ENCODE measurements around the gene DNAAF3.
A peak's percentile ranks its signal among the peaks of the same experiment; 100 is the strongest.
"Not testable (repeated sequence)": the region's sequence is repeated elsewhere in the genome, so short reads cannot be mapped to it uniquely, and the experiment has no call there.

DNAAF3 gene

GRCh38 chr19:55175117-55175867 is 8.9 kb upstream of the DNAAF3 start:
- DNase-seq, result no peak

- DNase-seq, result no peak
Measured at GRCh38 chr19:55174425-55175116, 8.2 kb upstream of the DNAAF3 start.

GRCh38 chr19:55173714-55174409 is 7.4 kb upstream of the DNAAF3 start:
- DNase-seq, result no peak

GRCh38 chr19:55173186-55173713 is 6.8 kb upstream of the DNAAF3 start:
- DNase-seq, result no peak

GRCh38 chr19:55172741-55173140 is 6.3 kb upstream of the DNAAF3 start:
- no peak for DNase-seq

GRCh38 chr19:55172318-55172717 is 5.9 kb upstream of the DNAAF3 start:
- DNase-seq, result not testable (repeated sequence)

- no peak for DNase-seq
Measured at GRCh38 chr19:55171440-55171839, 5.0 kb upstream of the DNAAF3 start.

- DNase-seq, result no peak
Measured at GRCh38 chr19:55169136-55169535, 2.7 kb upstream of the DNAAF3 start.

- DNase-seq, result peak; percentile 21
Measured at GRCh38 chr19:55165952-55166529, 372 bp downstream of the DNAAF3 start.

- no peak for DNase-seq
Measured at GRCh38 chr19:55161571-55162322, 4.7 kb downstream of the DNAAF3 start.

GRCh38 chr19:55160986-55161365 is 5.4 kb downstream of the DNAAF3 start:
- DNase-seq, result no peak

- DNase-seq, result peak; percentile 80
Measured at GRCh38 chr19:55160128-55160985, 6.1 kb downstream of the DNAAF3 start.

GRCh38 chr19:55158848-55159749 is 7.3 kb downstream of the DNAAF3 start:
- DNase-seq, result no peak

- DNase-seq, result no peak
Measured at GRCh38 chr19:55158423-55158822, 8.0 kb downstream of the DNAAF3 start.

- no peak for DNase-seq
Measured at GRCh38 chr19:55157064-55157908, 9.1 kb downstream of the DNAAF3 start, which contains the start of gene TNNI3. TNNI3 (minus strand) TSS chr19:55157732; CDS start chr19:55157589, 143 bp downstream.

- DNase-seq, result no peak
Measured at GRCh38 chr19:55156202-55157063, 10.0 kb downstream of the DNAAF3 start.

- not testable (repeated sequence) for DNase-seq
Measured at GRCh38 chr19:55155784-55156183, 10.6 kb downstream of the DNAAF3 start.

GRCh38 chr19:55153652-55154264 is 12.7 kb downstream of the DNAAF3 start:
- DNase-seq, result no peak

Data from T-helper 9 cell (primary cell).